H9 (cell line): ENCODE results near the gene CEP170B. TPM values are rescaled to one million over a fixed set of nuclear protein-coding genes. Genes with fewer than 3 reads are reported as not detected.

Experiments used
- DNase-seq: peaks from one replicate; pipeline ENCODE4 v3.0.0-alpha.2; 2017
- H2AFZ ChIP-seq: one replicate; pipeline ENCODE4 v1.6.1; 2013; ENCODE audit warnings: mild to moderate bottlenecking, low read length, control low read depth, moderate library complexity
- H2AK5ac ChIP-seq: 2 replicates; pipeline ENCODE4 v1.6.1; 2013; ENCODE audit warnings: low read length, control low read depth, mixed read lengths; ENCODE audit not compliant: insufficient read length
- H2BK120ac ChIP-seq: one replicate; pipeline ENCODE4 v1.6.1; 2013; ENCODE audit warnings: low read depth, mild to moderate bottlenecking, low read length, control low read depth, inconsistent platforms; ENCODE audit not compliant: poor library complexity, severe bottlenecking
- H2BK12ac ChIP-seq: 2 replicates; pipeline ENCODE4 v1.6.1; 2013; ENCODE audit warnings: low read length, control low read depth, mixed read lengths, low read depth; ENCODE audit not compliant: insufficient read length
- H2BK15ac ChIP-seq: 2 replicates; pipeline ENCODE4 v1.6.1; 2013; ENCODE audit warnings: low read depth, low read length, control low read depth
- H2BK20ac ChIP-seq: one replicate; pipeline ENCODE4 v1.6.1; 2013; ENCODE audit warnings: low read depth, mild to moderate bottlenecking, low read length, control low read depth, inconsistent platforms; ENCODE audit not compliant: poor library complexity, severe bottlenecking
- H2BK5ac ChIP-seq: 2 replicates; pipeline ENCODE4 v1.6.1; 2013; ENCODE audit warnings: low read length, control low read depth, mixed read lengths; ENCODE audit not compliant: insufficient read length
- H3K14ac ChIP-seq: 2 replicates; pipeline ENCODE4 v1.6.1; 2013; ENCODE audit warnings: low read length, control low read depth; ENCODE audit not compliant: insufficient read depth
- H3K18ac ChIP-seq: 2 replicates; pipeline ENCODE4 v1.6.1; 2013; ENCODE audit warnings: low read depth, mild to moderate bottlenecking, mixed read lengths, low read length, control low read depth; ENCODE audit not compliant: insufficient read length
- H3K23ac ChIP-seq: 2 replicates; pipeline ENCODE4 v1.6.1; 2013; ENCODE audit warnings: low read length, control low read depth, mixed read lengths, low read depth; ENCODE audit not compliant: insufficient read length
- H3K23me2 ChIP-seq: 2 replicates; pipeline ENCODE4 v1.6.1; 2013; ENCODE audit warnings: low read depth, mild to moderate bottlenecking, mixed read lengths, low read length, control low read depth; ENCODE audit not compliant: insufficient read length, poor library complexity, severe bottlenecking
- H3K27ac ChIP-seq: 2 replicates; pipeline ENCODE4 v1.5.1; 2013; ENCODE audit warnings: low read length, control low read depth, mixed read lengths, low read depth; ENCODE audit not compliant: insufficient read length
- H3K27me3 ChIP-seq: 2 replicates; pipeline ENCODE4 v1.6.1; 2013; ENCODE audit warnings: low read length, control low read depth, inconsistent platforms; ENCODE audit not compliant: insufficient read depth
- H3K4ac ChIP-seq: 2 replicates; pipeline ENCODE4 v1.6.1; 2013; ENCODE audit warnings: low read depth, mild to moderate bottlenecking, control low read depth, inconsistent platforms, low read length, moderate library complexity
- H3K4me1 ChIP-seq: 2 replicates; pipeline ENCODE4 v1.6.1; 2013; ENCODE audit warnings: low read length, control low read depth, inconsistent platforms; ENCODE audit not compliant: insufficient read depth
- H3K4me2 ChIP-seq: 2 replicates; pipeline ENCODE4 v1.6.1; 2013; ENCODE audit warnings: low read length, control low read depth, mixed read lengths; ENCODE audit not compliant: insufficient read length, insufficient read depth
- H3K56ac ChIP-seq: 2 replicates; pipeline ENCODE4 v1.6.1; 2013; ENCODE audit warnings: low read depth, mild to moderate bottlenecking, mixed read lengths, low read length, control low read depth; ENCODE audit not compliant: insufficient read length
- H3K79me1 ChIP-seq: 2 replicates; pipeline ENCODE4 v1.6.1; 2013; ENCODE audit warnings: low read depth, mild to moderate bottlenecking, moderate library complexity, low read length, control low read depth, inconsistent platforms; ENCODE audit not compliant: insufficient read depth, poor library complexity, severe bottlenecking
- H3K79me2 ChIP-seq: 2 replicates; pipeline ENCODE4 v1.6.1; 2013; ENCODE audit warnings: low read length, control low read depth, inconsistent platforms; ENCODE audit not compliant: insufficient read depth
- H3K9ac ChIP-seq: 2 replicates; pipeline ENCODE4 v1.6.1; 2013; ENCODE audit warnings: low read length, control low read depth, mixed read lengths; ENCODE audit not compliant: insufficient read length; ENCODE audit errors: extremely low read depth
- H3K9me3 ChIP-seq: one replicate; pipeline ENCODE4 v1.6.1; 2013; ENCODE audit warnings: low read depth, low read length, inconsistent platforms; ENCODE audit not compliant: control insufficient read depth
- H3T11ph ChIP-seq: one replicate; pipeline ENCODE4 v1.6.1; 2013; ENCODE audit warnings: mild to moderate bottlenecking, low read length, control low read depth, inconsistent platforms
- H4K20me1 ChIP-seq: one replicate; pipeline ENCODE4 v1.6.1; 2013; ENCODE audit not compliant: control insufficient read depth, insufficient read length, insufficient read depth
- H4K5ac ChIP-seq: 2 replicates; pipeline ENCODE4 v1.6.1; 2013; ENCODE audit warnings: low read depth, mild to moderate bottlenecking, mixed read lengths, low read length, control low read depth; ENCODE audit not compliant: insufficient read length
- H4K8ac ChIP-seq: replicated peaks from 2 replicates; pipeline ENCODE4 v1.6.1; 2013; ENCODE audit warnings: low read length, control low read depth, mixed read lengths, low read depth; ENCODE audit not compliant: insufficient read length
- H4K91ac ChIP-seq: 2 replicates; pipeline ENCODE4 v1.6.1; 2013; ENCODE audit warnings: low read depth, mild to moderate bottlenecking, moderate library complexity, mixed read lengths, low read length, control low read depth; ENCODE audit not compliant: insufficient read length
- H3K27ac Mint-ChIP-seq, 3 experiments: 2 replicates in 2 of 3; 3 replicates in 1 of 3; pipeline ENCODE4 v1.8.0; 2020 to 2021; ENCODE audit warnings: mixed read lengths in 3 of 3, mild to moderate bottlenecking in 1 of 3, moderate library complexity in 1 of 3
- H3K27me3 Mint-ChIP-seq: 2 replicates; pipeline ENCODE4 v1.8.0; 2021; ENCODE audit warnings: low read depth, mild to moderate bottlenecking, moderate library complexity, mixed read lengths
- H3K36me3 Mint-ChIP-seq, 3 experiments: 2 replicates in 2 of 3; 3 replicates in 1 of 3; pipeline ENCODE4 v1.8.0; 2020 to 2021; ENCODE audit warnings: low read depth in 3 of 3, mixed read lengths in 3 of 3; ENCODE audit not compliant: insufficient read depth in 1 of 3
- H3K4me1 Mint-ChIP-seq, 2 experiments: 2 replicates each; pipeline ENCODE4 v1.8.0; 2020; ENCODE audit warnings: mixed read lengths in 2 of 2
- H3K4me3 Mint-ChIP-seq, 2 experiments: 2 replicates in 1 of 2; 3 replicates in 1 of 2; pipeline ENCODE4 v1.8.0; 2020 to 2021; ENCODE audit warnings: mild to moderate bottlenecking in 2 of 2, mixed read lengths in 2 of 2, moderate library complexity in 1 of 2
- H3K9me3 Mint-ChIP-seq, 2 experiments: 2 replicates in 1 of 2; 3 replicates in 1 of 2; pipeline ENCODE4 v1.8.0; 2020; ENCODE audit warnings: mild to moderate bottlenecking in 2 of 2, mixed read lengths in 2 of 2, moderate library complexity in 1 of 2
- WGBS: extraction: QIAGEN DNeasy Blood & Tissue Kit; methylation state at CpG from one replicate; pipeline ENCODE4 v1.1.7; 2013; ENCODE audit warnings: missing lambda C conversion rate, low lambda C conversion rate, mixed read lengths; ENCODE audit not compliant: insufficient read length; ENCODE audit errors: extremely low coverage; 5-methylcytosine and 5-hydroxymethylcytosine counted together
- total RNA-seq: library from RNA; stranded (reverse); gene quantifications from 2 replicates; pipeline ENCODE4 v1.2.1, GENCODE V29; 2021
- TF ChIP-seq, protein P1 (sequence below): fragments of 200-600 bp; sonication (generic); conservative IDR thresholded peaks from 3 replicates; pipeline ENCODE4 v1.8.0; 2021; ENCODE audit warnings: antibody characterized with exemption, mild to moderate bottlenecking

The CEP170B gene
- total RNA-seq, 1 experiment from 2014 or later = 28.8 TPM

DNA sequence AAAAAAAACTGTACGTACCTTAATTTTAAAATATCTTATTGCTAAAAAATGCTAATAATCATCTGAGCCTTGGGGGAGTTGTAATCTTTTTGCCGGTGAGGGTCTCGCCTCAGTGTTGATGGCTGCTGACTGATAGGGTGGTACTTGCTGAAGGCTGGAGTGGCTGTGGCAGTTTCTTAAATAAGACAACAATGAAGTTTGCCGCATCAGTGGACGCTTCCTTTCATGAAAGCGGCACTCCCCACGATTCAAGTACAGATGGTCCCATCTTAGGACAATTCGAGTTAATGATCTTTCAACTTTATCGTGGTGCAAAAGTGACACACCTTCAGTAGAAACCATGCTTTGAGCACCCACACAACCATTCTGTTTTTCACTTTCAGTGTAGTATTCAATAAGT, 52.0 kb downstream of the CEP170B start:
- Mint-ChIP-seq H3K4me1 (peaks cover 0 to 3% of the 10 kb centered on the region in 2 experiments; a peak in 1 of 4 replicates), H3K9me3 (peaks cover under 1 to 2% of the 10 kb centered on the region in 2 experiments; a peak in 4 of 5 replicates), H3K27ac (no peak overlapping the region), H3K27me3 (peaks cover 42% of the 10 kb centered on the region), H3K4me3 (no peak overlapping the region), H3K36me3 (no peaks in the 10 kb centered on the region; a peak in 2 of 7 replicates)
- H3K9ac ChIP-seq = no peak overlapping the region
- no peak for DNase-seq
- no peak overlapping the region for H2BK15ac ChIP-seq
- no peak overlapping the region for H3K14ac ChIP-seq
- no peaks in the 10 kb centered on the region for H3K27me3 ChIP-seq
- H3K79me2 ChIP-seq = no peaks in the 10 kb centered on the region
- H3K56ac ChIP-seq = no peak overlapping the region
- no peaks in the 10 kb centered on the region for H4K20me1 ChIP-seq
- H4K5ac ChIP-seq = no peak overlapping the region
- H4K8ac ChIP-seq = no peak overlapping the region
- H2BK5ac ChIP-seq = no peak overlapping the region
- no peak overlapping the region for H3K4ac ChIP-seq
- no peak overlapping the region for H2AFZ ChIP-seq
- H3K9me3 ChIP-seq = no peaks in the 10 kb centered on the region
- no peak overlapping the region for H3K18ac ChIP-seq
- no peak overlapping the region for H2BK120ac ChIP-seq
- H2AK5ac ChIP-seq = no peak overlapping the region
- TF ChIP-seq, protein P1, sequence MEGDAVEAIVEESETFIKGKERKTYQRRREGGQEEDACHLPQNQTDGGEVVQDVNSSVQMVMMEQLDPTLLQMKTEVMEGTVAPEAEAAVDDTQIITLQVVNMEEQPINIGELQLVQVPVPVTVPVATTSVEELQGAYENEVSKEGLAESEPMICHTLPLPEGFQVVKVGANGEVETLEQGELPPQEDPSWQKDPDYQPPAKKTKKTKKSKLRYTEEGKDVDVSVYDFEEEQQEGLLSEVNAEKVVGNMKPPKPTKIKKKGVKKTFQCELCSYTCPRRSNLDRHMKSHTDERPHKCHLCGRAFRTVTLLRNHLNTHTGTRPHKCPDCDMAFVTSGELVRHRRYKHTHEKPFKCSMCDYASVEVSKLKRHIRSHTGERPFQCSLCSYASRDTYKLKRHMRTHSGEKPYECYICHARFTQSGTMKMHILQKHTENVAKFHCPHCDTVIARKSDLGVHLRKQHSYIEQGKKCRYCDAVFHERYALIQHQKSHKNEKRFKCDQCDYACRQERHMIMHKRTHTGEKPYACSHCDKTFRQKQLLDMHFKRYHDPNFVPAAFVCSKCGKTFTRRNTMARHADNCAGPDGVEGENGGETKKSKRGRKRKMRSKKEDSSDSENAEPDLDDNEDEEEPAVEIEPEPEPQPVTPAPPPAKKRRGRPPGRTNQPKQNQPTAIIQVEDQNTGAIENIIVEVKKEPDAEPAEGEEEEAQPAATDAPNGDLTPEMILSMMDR = no peak
- no peak overlapping the region for H3T11ph ChIP-seq
- no peak overlapping the region for H2BK12ac ChIP-seq
- no peaks in the 10 kb centered on the region for H3K23me2 ChIP-seq
- H3K23ac ChIP-seq = no peak overlapping the region
- H4K91ac ChIP-seq = no peak overlapping the region
- WGBS = no CpG with 5 or more reads among the region's 9 CpGs
- no peak overlapping the region for H3K4me2 ChIP-seq
- no peaks in the 10 kb centered on the region for H3K79me1 ChIP-seq
- no peaks in the 10 kb centered on the region for H3K4me1 ChIP-seq
- H3K27ac ChIP-seq = no peak overlapping the region
- no peak overlapping the region for H2BK20ac ChIP-seq
